HepG2 (cell line): ENCODE measurements around the gene AMZ2. TPM values are rescaled to one million over a fixed set of nuclear protein-coding genes. Genes with fewer than 3 reads are reported as not detected.

Source experiments
- AKNA ChIP-seq: sonication (generic); formaldehyde crosslinking; IDR thresholded peaks from 2 replicates; pipeline ENCODE4 v1.4.0; 2020; ENCODE audit warnings: missing genetic modification reagents, borderline replicate concordance
- CREM ChIP-seq, 2 experiments: sonication (generic) in 1 of 2; formaldehyde crosslinking in 1 of 2; IDR thresholded peaks; 2 replicates each; pipeline versions ENCODE4 v1.4.0 to v1.6.1; 2016 to 2020; ENCODE audit warnings: antibody characterized with exemption in 1 of 2, mild to moderate bottlenecking in 1 of 2, missing genetic modification reagents in 1 of 2
- HOXA9 ChIP-seq: sonication (generic); formaldehyde crosslinking; IDR thresholded peaks from 2 replicates; pipeline ENCODE4 v1.8.1; 2022; ENCODE audit warnings: missing genetic modification reagents, mild to moderate bottlenecking, moderate library complexity, borderline replicate concordance
- IKZF4 ChIP-seq: sonication (generic); formaldehyde crosslinking; IDR thresholded peaks from 2 replicates; pipeline ENCODE4 v1.5.1; 2020; ENCODE audit warnings: borderline replicate concordance, mild to moderate bottlenecking, low read depth, missing genetic modification reagents; ENCODE audit errors: not compliant biosample characterization
- ISX ChIP-seq: sonication (generic); formaldehyde crosslinking; conservative IDR thresholded peaks from 2 replicates; pipeline ENCODE4 v1.5.0; 2020; ENCODE audit warnings: missing genetic modification reagents
- NBN ChIP-seq: fragments of 450-650 bp; conservative IDR thresholded peaks from 2 replicates; pipeline ENCODE4 v1.6.1; 2017
- RBM22 ChIP-seq: fragments of 200-400 bp; formaldehyde crosslinking; optimal IDR thresholded peaks from 2 replicates; pipeline ENCODE3; 2017; ENCODE audit warnings: mild to moderate bottlenecking, low read length, moderate library complexity
- SKI ChIP-seq: fragments of 450-650 bp; IDR thresholded peaks from one replicate; pipeline ENCODE4 v1.6.1; 2018; ENCODE audit warnings: mild to moderate bottlenecking; ENCODE audit not compliant: partially characterized antibody
- TOE1 ChIP-seq: sonication (generic); formaldehyde crosslinking; IDR thresholded peaks from 2 replicates; pipeline ENCODE4 v1.4.0; 2020; ENCODE audit warnings: mild to moderate bottlenecking, missing genetic modification reagents
- ZNF225 ChIP-seq: sonication (generic); formaldehyde crosslinking; IDR thresholded peaks from 2 replicates; pipeline ENCODE4 v1.4.0; 2020; ENCODE audit warnings: mild to moderate bottlenecking, missing genetic modification reagents
- ZNF33B ChIP-seq: sonication (generic); formaldehyde crosslinking; IDR thresholded peaks from 2 replicates; pipeline ENCODE4 v1.5.1; 2020; ENCODE audit warnings: mild to moderate bottlenecking, missing genetic modification reagents
- ZNF34 ChIP-seq: sonication (generic); formaldehyde crosslinking; IDR thresholded peaks from 2 replicates; pipeline ENCODE4 v1.4.0; 2020; ENCODE audit warnings: mild to moderate bottlenecking, missing genetic modification reagents, borderline replicate concordance
- ZNF44 ChIP-seq: sonication (generic); formaldehyde crosslinking; IDR thresholded peaks from 2 replicates; pipeline ENCODE4 v1.5.1; 2020; ENCODE audit warnings: mild to moderate bottlenecking, missing genetic modification reagents
- polyA plus RNA-seq, 8 experiments: library from polyadenylated mRNA; depleted of rRNA in 3 of 8; stranded (reverse) in 7 of 8; unstranded in 1 of 8; fragments of >200 nt; fragmentation: Illumina TruSeq in 4 of 8; extraction: Trizol in 4 of 8; gene quantifications; 2 replicates each; pipeline versions ENCODE4 v1.2.1 to v1.2.3, GENCODE V29; 2011 to 2016; ENCODE audit warnings: low read depth in 4 of 8, missing spikeins in 1 of 8, mixed read lengths in 1 of 8; ENCODE audit not compliant: insufficient read depth in 1 of 8
- total RNA-seq, 5 experiments: library from RNA; depleted of rRNA; stranded (reverse); fragments of >200 nt; fragmentation: Illumina TruSeq; extraction: Trizol; gene quantifications; 2 replicates each; pipeline ENCODE4 v1.2.3, GENCODE V29; 2016; ENCODE audit warnings: low read depth in 1 of 5
- TF ChIP-seq, protein P1 (sequence below): sonication (generic); formaldehyde crosslinking; IDR thresholded peaks from 2 replicates; pipeline ENCODE4 v1.5.0; 2020; ENCODE audit warnings: mild to moderate bottlenecking, missing genetic modification reagents
- TF ChIP-seq, protein P2 (sequence below): sonication (generic); formaldehyde crosslinking; IDR thresholded peaks from 2 replicates; pipeline ENCODE4 v1.5.0; 2020; ENCODE audit warnings: mild to moderate bottlenecking, missing genetic modification reagents, moderate library complexity
- TF ChIP-seq, protein P3 (sequence below): sonication (generic); formaldehyde crosslinking; IDR thresholded peaks from 2 replicates; pipeline ENCODE4 v1.4.0; 2020; ENCODE audit warnings: missing genetic modification reagents

The AMZ2 gene
- total and polyA plus RNA-seq, 2 of the 13 experiments (the other 11 are each of a cell fraction or from before 2014, with no cell fraction given) = 86.9 to 90.2 TPM

DNA sequence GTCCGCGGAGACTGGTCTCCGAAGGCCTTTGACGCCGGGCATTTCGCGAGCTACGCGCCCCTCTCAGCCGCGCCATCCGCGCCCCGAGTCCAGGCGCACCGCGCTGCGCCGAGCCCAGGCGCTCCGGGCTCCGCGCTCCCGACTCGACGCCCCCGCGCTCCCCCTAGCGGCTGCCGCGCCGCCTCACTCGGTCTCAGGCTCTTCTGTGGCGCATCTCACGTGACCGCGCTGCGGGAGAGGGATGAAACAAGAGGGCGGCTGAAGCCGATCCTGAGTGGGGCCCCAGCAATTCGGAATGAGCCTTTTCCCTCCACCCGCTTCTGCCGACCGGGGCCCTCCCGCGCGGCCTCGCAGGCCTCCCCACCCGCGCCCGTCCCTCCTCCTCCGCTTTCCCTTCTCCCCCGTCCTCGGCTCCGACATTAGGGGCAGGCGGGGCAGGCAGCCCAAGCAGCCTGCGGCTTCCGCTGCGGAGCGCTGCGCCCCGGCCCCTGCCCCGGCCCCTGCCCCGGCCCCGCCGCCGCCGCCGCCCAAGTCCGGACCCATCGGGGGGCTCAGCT is 42.5 kb upstream of the AMZ2 start (continued):
- TF ChIP-seq AKNA (no peak), IKZF4 (CRISPR knock-in tag) (no peak), CREM (IDR thresholded peaks at IDR 0.05) (no peak), CREM (CRISPR knock-in tag; IDR thresholded peaks at IDR 0.05) (no peak), NBN (no peak), ZNF33B (CRISPR knock-in tag) (no peak), RBM22 (no peak), HOXA9 (CRISPR knock-in tag) (no peak), SKI (peak; percentile 64), TOE1 (CRISPR knock-in tag) (0 out of 2 replicates have a peak, but pooled peaks have one; percentile 29), ZNF44 (no peak), ZNF225 (no peak), ISX (CRISPR knock-in tag) (no peak), ZNF34 (CRISPR knock-in tag) (no peak)
- TF ChIP-seq, protein P1, sequence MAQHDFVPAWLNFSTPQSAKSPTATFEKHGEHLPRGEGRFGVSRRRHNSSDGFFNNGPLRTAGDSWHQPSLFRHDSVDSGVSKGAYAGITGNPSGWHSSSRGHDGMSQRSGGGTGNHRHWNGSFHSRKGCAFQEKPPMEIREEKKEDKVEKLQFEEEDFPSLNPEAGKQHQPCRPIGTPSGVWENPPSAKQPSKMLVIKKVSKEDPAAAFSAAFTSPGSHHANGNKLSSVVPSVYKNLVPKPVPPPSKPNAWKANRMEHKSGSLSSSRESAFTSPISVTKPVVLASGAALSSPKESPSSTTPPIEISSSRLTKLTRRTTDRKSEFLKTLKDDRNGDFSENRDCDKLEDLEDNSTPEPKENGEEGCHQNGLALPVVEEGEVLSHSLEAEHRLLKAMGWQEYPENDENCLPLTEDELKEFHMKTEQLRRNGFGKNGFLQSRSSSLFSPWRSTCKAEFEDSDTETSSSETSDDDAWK (CRISPR knock-in tag) = no peak
- TF ChIP-seq, protein P2, sequence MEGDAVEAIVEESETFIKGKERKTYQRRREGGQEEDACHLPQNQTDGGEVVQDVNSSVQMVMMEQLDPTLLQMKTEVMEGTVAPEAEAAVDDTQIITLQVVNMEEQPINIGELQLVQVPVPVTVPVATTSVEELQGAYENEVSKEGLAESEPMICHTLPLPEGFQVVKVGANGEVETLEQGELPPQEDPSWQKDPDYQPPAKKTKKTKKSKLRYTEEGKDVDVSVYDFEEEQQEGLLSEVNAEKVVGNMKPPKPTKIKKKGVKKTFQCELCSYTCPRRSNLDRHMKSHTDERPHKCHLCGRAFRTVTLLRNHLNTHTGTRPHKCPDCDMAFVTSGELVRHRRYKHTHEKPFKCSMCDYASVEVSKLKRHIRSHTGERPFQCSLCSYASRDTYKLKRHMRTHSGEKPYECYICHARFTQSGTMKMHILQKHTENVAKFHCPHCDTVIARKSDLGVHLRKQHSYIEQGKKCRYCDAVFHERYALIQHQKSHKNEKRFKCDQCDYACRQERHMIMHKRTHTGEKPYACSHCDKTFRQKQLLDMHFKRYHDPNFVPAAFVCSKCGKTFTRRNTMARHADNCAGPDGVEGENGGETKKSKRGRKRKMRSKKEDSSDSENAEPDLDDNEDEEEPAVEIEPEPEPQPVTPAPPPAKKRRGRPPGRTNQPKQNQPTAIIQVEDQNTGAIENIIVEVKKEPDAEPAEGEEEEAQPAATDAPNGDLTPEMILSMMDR (CRISPR knock-in tag) = peak; percentile 95
- TF ChIP-seq, protein P3, sequence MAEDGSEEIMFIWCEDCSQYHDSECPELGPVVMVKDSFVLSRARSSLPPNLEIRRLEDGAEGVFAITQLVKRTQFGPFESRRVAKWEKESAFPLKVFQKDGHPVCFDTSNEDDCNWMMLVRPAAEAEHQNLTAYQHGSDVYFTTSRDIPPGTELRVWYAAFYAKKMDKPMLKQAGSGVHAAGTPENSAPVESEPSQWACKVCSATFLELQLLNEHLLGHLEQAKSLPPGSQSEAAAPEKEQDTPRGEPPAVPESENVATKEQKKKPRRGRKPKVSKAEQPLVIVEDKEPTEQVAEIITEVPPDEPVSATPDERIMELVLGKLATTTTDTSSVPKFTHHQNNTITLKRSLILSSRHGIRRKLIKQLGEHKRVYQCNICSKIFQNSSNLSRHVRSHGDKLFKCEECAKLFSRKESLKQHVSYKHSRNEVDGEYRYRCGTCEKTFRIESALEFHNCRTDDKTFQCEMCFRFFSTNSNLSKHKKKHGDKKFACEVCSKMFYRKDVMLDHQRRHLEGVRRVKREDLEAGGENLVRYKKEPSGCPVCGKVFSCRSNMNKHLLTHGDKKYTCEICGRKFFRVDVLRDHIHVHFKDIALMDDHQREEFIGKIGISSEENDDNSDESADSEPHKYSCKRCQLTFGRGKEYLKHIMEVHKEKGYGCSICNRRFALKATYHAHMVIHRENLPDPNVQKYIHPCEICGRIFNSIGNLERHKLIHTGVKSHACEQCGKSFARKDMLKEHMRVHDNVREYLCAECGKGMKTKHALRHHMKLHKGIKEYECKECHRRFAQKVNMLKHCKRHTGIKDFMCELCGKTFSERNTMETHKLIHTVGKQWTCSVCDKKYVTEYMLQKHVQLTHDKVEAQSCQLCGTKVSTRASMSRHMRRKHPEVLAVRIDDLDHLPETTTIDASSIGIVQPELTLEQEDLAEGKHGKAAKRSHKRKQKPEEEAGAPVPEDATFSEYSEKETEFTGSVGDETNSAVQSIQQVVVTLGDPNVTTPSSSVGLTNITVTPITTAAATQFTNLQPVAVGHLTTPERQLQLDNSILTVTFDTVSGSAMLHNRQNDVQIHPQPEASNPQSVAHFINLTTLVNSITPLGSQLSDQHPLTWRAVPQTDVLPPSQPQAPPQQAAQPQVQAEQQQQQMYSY (CRISPR knock-in tag) = peak; percentile 40; the same call in 1 of the 2 replicates
